Type B pancreatic cell (in vitro differentiated cells): ENCODE measurements around the gene LITAF. TPM values are rescaled to one million over a fixed set of nuclear protein-coding genes. Genes with fewer than 3 reads are reported as not detected.
"Not testable (repeated sequence)": the region's sequence is repeated elsewhere in the genome, so short reads cannot be mapped to it uniquely, and the experiment has no call there.

Source experiments
- DNase-seq: peaks from one replicate; pipeline ENCODE4 v3.0.0; 2021; ENCODE audit warnings: mixed read lengths; ENCODE audit not compliant: unreplicated experiment; ENCODE audit errors: extremely low spot score
- H3K27ac Mint-ChIP-seq: 2 replicates; pipeline ENCODE4 v1.8.0; 2021; ENCODE audit warnings: mild to moderate bottlenecking, mixed read lengths
- H3K27me3 Mint-ChIP-seq: 2 replicates; pipeline ENCODE4 v1.8.0; 2021; ENCODE audit warnings: mixed read lengths
- H3K36me3 Mint-ChIP-seq: 2 replicates; pipeline ENCODE4 v1.8.0; 2021; ENCODE audit warnings: mixed read lengths
- H3K4me1 Mint-ChIP-seq: one replicate; pipeline ENCODE4 v1.8.0; 2021; ENCODE audit warnings: mixed read lengths; ENCODE audit not compliant: unreplicated experiment
- H3K4me3 Mint-ChIP-seq: 2 replicates; pipeline ENCODE4 v1.8.0; 2021; ENCODE audit warnings: mild to moderate bottlenecking, mixed read lengths
- H3K9me3 Mint-ChIP-seq: 2 replicates; pipeline ENCODE4 v1.8.0; 2021; ENCODE audit warnings: mixed read lengths
- CTCF ChIP-seq: fragments of 200-600 bp; sonication (generic); conservative IDR thresholded peaks from 2 replicates; pipeline ENCODE4 v1.5.0; 2021; ENCODE audit warnings: antibody characterized with exemption, mild to moderate bottlenecking
- total RNA-seq: library from RNA; stranded (reverse); gene quantifications from 2 replicates; pipeline ENCODE4 v1.2.1, GENCODE V29; 2021; ENCODE audit warnings: low replicate concordance

LITAF gene
- total RNA-seq, 1 donor from 2014 or later, result 49.8 TPM

GRCh38 chr16:11582157-11582814 lies 4.4 kb downstream of the LITAF start:
- TF ChIP-seq CTCF, result no peak
- Mint-ChIP-seq H3K4me3 (no peak overlapping the region), H3K27ac (no peak overlapping the region), H3K27me3 (peaks cover 7% of the 10 kb centered on the region), H3K9me3 (no peaks in the 10 kb centered on the region), H3K36me3 (no peaks in the 10 kb centered on the region), H3K4me1 (peaks cover 32% of the 10 kb centered on the region)
- DNase-seq, result no peak

GRCh38 chr16:11581678-11582077 lies 5.0 kb downstream of the LITAF start:
- no peaks in the 10 kb centered on the region for H3K9me3 Mint-ChIP-seq
- no peaks in the 10 kb centered on the region for H3K36me3 Mint-ChIP-seq
- H3K4me1 Mint-ChIP-seq, result peaks cover 35% of the 10 kb centered on the region
- H3K4me3 Mint-ChIP-seq, result no peak overlapping the region
- TF ChIP-seq CTCF, result no peak
- DNase-seq, result no peak
- H3K27ac Mint-ChIP-seq, result no peak overlapping the region
- H3K27me3 Mint-ChIP-seq, result peaks cover 7% of the 10 kb centered on the region

GRCh38 chr16:11580451-11581086 lies 6.2 kb downstream of the LITAF start:
- no peak for DNase-seq
- no peak overlapping the region for H3K27ac Mint-ChIP-seq
- H3K27me3 Mint-ChIP-seq, result peaks cover 3% of the 10 kb centered on the region
- no peak for TF ChIP-seq CTCF
- no peaks in the 10 kb centered on the region for H3K9me3 Mint-ChIP-seq
- no peaks in the 10 kb centered on the region for H3K36me3 Mint-ChIP-seq
- H3K4me1 Mint-ChIP-seq, result peaks cover 35% of the 10 kb centered on the region
- H3K4me3 Mint-ChIP-seq, result no peak overlapping the region

- not testable (repeated sequence) for H3K9me3 Mint-ChIP-seq, H3K27ac Mint-ChIP-seq, DNase-seq, H3K4me3 Mint-ChIP-seq, H3K27me3 Mint-ChIP-seq, H3K36me3 Mint-ChIP-seq
- peaks cover 14% of the 10 kb centered on the region for H3K4me1 Mint-ChIP-seq
Observed at GRCh38 chr16:11577290-11577660, 9.4 kb downstream of the LITAF start.

- Mint-ChIP-seq H3K4me3 (no peak overlapping the region), H3K9me3 (no peaks in the 10 kb centered on the region), H3K27me3 (no peaks in the 10 kb centered on the region), H3K27ac (no peak overlapping the region), H3K4me1 (peaks cover 13% of the 10 kb centered on the region), H3K36me3 (peaks cover 4% of the 10 kb centered on the region)
- TF ChIP-seq CTCF, result no peak
- DNase-seq, result no peak
Observed at GRCh38 chr16:11576427-11577289, 10.1 kb downstream of the LITAF start.

GRCh38 chr16:11575223-11575589 lies 11.5 kb downstream of the LITAF start:
- TF ChIP-seq CTCF, result no peak
- DNase-seq, result no peak
- Mint-ChIP-seq H3K27ac (peak overlapping the region; percentile 21), H3K9me3 (no peaks in the 10 kb centered on the region), H3K4me3 (no peak overlapping the region), H3K27me3 (no peaks in the 10 kb centered on the region), H3K36me3 (peaks cover 4% of the 10 kb centered on the region), H3K4me1 (peaks cover 8% of the 10 kb centered on the region)
